SW 1271 (cell line): ENCODE measurements around the gene LYG2.
"Not testable (repeated sequence)": the region's sequence is repeated elsewhere in the genome, so short reads cannot be mapped to it uniquely, and the experiment has no call there.

Experiments
- DNase-seq, 2 experiments: peaks; one replicate each; lab custom pipeline; 2025; lab: John Stamatoyannopoulos, UW

Gene LYG2

DNA sequence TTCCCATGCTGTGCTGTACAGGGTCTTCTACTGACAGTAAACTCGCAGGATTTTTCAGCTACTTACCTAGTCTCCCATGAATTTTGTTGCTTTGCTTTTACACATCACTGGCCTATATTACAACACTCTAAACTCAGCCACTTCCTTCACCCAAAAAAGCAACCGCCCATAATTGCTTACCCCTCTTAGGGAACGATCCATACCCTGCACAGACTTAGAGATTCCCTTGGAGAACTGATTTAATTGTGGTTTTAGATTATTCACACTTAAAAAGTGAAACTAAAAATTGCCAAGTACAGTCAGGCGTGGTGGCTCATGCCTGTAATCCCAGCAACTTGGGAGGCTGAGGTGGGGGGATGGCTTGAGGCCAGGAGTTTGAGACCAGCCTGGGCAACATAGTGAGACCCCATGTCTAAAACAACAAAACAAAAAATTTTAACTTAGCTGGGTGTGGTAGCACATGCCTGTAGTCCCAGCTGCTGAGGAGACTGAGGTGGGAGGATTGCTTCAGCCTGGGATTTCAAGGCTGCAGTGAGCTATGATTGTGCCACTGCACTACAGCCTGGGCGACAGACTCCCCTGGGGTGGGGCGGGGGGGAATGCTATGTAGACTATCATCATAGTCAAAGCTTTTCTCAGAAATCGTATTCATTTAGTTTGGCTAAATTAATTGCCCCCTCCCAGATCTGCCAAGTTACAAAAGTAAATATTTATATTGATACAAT is 55.2 kb downstream of the LYG2 start:
- DNase-seq, result no peak

DNA sequence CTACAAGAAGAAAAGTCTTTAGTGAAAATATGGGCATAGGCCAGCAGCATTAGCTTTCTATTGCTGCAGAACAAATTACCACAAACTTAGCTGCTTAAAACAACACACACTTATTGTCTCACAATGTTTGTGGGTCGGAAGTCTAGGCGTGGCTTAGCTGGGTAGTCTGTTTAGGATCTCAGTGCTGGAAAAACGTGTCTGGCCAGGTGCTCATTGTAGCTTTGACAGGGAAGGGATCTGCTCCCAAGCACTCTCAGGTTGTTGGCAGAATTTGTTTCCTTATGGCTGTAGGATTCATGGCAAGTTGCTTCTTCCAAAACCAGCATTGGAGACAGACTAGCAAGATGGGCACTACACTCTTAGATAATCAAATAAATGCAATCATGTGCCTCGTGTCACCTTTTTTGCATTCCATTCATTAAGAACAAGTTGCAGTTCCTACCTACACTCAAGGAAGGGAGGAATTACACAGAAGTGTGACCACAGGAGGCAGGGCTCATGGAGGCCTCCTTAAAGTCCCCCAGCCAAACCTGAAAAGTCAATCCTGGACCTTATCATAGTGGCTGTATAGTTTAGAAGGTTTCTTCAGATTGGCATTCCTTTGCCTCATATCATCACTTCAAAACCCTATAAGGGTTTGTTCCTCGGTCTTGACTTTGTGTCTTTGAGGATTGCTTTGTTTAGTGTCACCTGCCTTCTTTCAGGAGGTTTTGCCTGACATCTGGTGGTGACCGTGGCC is 57.2 kb downstream of the LYG2 start:
- DNase-seq, result no peak

DNA sequence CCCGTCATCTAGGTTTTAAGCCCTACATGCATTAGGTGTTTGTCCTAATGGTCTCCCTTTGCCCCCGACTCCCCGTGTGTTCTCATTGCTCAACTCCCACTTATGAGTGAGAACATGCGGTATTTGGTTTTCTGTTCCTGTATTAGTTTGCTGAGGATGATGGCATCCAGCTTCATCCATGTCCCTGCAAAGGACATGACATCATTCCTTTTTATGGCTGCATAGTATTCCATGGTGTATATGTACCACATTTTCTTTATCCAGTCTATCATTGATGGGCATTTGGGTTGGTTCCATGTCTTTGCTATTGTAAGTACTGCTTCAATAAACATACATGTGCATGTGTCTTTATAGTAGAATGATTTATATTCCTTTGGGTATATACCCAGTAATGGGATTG is 63.1 kb downstream of the LYG2 start:
- not testable (repeated sequence) for DNase-seq
